HG02970 (cell line): ENCODE results near the gene SYMPK.

Source experiments
- ATAC-seq: cut with Tn5 transposase; IDR thresholded peaks from one replicate; pipeline ENCODE4 v1.9.1; 2021; ENCODE audit warnings: mild to moderate bottlenecking, moderate library complexity, moderate number of reproducible peaks; ENCODE audit not compliant: unreplicated experiment, low FRiP score

The SYMPK gene

DNA sequence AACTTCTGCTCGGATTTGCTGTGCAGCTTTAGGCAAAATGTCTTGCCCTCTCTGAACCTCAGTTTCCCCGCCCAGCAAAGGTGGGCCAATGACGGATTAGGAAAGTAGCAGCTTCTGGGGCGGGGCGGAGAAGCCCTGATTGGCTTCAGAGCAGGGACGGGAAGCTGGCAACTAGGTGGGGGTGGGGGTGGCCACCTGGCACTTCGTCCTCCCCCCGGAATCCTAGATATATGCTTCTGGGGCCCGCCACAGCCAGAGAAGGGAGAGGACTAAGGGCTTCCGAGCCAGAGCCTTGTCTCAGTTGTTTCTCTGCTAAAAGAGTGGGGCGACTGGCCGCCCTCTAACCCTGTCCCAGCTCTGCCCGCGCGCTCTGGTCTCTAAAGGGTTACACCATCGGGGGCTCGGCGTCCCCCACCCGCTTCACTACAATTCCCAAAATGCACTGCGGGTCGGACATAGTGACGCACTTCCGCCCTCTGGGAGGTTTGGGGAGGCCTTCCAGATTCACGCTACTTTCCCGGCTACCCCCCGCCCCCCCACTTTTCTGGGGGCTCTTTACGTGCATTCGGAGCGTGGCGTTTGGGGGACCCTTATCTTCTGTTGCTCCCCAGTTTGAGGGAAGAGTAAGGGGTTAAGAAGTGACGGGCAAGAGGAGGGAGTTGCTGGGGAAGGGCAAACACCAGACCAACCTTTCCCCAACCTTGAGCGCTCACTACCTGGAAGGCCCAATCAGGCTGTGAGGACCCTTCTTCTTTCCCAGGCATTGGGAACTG lies 23.7 kb upstream of the SYMPK start:
- ATAC-seq, result peak; percentile 53

DNA sequence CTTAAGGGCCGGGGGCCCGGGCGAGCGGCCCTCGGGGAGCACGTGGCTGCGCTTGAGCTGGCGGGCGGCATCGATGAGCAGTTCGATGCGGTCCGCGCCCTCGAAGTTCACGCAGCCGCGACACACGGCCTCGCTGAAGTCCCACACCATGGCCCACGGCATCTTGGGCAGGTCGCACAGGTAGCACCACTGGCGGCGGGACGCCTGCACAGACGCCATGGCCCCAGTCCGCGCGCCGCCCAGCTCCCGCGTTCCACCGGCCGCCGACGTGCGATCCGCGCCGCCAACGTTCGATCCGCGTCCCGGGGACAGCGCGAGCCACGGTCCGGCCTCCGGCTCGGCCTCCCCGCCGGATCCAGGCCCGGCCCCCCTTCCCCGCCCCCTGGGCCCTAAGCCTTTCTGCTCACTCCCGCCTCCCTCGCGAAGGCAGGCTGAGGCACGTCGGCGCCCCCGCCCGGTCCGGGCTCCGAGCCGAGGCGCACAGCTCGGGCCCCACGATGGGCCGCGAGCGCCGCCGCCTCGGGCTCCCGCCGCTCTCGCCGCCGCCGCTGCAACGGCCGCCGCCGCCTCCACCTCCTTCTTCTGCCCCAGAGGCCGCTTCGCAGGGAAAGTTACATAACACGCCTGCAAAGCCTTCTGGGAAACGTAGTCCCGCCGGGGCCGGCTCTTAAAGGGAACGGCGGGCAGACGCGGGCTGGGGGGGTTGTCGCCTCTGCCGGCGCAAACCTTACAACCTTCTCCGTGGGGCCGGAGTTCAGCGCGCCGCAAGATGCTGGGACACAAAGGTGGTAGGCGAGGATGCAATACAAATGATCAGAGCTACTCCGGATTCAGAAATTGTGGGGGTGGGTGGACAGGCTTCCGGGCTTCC lies 22.8 kb upstream of the SYMPK start, which contains the start of gene IRF2BP1:
Gene IRF2BP1 (minus strand): TSS at position 586 of the 871 bp plus-strand sequence. CDS start 367 bp downstream, at position 219.
- ATAC-seq, result peak; percentile 42

DNA sequence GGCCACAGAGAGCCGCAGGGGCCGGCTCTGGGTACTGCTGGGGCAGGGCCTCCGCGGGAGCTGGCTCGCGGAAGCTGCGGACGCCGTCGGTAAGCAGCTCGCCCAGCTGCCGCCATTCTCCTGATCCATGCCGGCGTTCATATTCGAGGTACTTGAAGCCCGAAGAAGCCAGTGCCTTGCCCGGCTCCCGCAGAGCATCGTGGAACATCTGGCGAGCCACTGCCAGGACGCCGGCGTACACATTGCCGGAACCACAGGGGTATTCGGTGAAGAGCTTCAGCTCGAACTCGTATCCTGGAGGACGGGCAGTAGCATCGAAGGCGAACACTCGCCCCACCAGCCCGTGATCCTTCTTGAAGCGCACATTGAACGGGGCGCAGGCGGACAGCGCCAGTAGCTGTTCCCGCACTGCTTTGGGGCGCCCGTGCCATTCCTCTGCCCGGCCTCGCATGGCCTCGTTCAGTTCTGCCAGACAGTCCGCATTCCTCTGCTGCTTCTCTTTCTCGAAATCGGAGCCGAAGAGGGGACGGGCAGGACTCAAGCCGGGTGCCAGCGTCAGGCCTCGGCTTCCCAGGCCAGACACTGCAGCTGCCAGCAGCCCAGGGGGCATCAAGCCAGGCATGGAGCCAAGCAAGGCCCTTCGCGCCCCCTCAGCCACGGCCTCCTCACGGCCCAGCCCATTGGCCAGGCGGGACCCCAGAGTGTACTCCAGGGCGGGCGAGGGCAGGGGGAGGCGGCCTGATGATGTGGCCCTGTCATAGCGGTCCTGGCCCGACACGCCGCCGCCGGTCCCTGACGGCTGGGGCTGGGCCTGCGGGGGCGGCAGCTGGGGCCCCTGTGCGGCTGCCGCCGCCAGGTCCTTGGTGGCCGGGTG lies 22.0 kb upstream of the SYMPK start:
- no peak for ATAC-seq

DNA sequence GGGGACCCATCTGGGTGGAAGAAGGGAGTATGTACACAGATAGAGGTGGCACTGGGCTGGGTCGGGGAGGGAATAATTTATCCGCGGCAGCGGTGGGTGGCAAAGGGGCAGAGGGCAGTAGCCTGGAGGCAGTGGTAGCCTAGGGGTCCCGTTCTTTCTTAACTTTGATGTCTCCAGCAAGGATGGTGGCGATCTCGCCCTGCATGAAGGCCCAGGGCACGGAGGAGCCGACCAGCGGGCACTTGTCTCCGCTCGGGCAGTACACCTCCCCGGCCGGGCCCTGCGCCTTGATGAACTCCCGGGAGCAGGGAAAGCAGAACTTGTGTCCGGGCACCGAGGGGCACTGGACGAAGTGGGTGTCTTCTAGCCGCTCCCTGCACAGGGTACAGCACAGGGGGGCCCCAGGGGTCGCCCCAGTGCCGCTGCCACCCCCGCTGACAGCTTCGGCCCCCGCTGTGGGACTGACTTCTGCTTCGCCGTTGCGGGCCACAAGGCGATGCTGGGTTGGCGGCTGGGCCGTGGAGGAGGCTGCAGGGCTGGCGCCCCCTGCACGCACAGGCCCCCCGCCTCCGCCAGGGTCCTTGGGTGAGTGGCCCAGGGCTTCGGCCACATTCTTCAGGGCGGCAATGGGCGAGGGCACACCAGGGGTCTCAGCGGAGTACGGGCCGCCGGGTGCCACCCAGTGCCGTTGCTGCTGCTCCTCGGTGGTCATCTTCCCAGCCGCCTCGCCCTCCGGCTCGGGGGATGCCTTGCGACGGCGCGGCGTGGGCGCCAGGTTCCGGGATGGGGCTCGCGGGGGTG lies 21.1 kb upstream of the SYMPK start:
- ATAC-seq, result no peak

DNA sequence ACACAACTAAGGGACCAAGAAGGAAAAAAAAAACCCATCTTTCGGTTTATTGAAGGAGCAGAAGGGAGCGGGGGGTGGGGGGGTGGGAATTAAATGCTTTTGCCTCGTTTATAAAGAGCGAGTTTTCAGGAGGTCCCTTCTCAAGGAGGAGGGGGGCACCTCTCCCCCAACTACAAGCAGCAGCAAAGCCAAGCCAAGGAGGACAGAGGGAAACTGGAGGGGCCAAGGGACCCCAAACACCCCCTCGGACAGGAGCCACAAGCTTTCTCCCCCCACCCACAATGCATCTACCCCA lies 20.6 kb upstream of the SYMPK start:
- no peak for ATAC-seq

DNA sequence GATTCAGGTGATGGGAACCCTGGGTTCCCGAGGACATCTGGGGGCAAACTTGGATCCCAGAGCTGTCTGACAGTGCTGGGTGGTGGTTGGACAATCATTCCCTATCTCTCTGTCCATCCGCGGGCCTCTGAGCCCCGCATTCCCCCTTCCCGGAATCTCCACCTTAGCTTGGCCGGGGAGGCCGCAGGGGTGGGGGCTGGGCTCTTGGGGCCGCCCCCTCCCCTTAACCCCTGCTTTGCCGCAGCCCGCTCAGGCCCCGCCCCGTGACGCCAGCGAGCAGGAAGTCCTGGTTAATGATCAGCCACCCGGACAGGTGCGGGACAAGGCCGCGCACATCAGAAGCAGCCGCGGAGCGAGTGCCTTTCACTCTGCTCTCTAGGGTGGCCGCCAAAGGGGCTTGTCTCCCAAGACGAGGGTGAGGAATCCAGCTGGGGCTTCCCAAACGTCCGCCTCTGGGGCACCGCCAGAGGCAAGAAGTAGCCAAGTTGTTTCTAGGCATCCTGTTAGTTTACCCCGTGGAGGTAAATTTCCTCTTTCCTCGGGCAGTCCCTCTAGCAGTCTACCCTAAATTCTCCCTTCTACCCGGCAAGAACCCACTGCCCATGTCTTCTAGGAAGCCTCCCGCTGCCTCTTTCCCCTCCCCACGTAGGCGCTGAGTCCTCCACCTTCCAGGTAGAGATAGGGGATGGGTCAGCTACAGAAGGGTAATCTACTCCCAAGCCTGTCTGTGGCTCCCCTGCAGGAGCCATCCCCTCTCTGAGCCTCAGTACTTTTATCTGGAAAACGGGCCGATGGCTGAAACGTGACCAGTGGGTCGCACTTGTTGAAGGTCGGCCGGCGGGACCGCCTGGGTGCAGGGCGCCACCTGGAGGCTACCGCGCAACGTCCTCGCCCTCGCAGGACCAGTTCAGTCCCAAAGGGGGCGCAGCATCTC lies 20.0 kb upstream of the SYMPK start:
- ATAC-seq, result no peak

DNA sequence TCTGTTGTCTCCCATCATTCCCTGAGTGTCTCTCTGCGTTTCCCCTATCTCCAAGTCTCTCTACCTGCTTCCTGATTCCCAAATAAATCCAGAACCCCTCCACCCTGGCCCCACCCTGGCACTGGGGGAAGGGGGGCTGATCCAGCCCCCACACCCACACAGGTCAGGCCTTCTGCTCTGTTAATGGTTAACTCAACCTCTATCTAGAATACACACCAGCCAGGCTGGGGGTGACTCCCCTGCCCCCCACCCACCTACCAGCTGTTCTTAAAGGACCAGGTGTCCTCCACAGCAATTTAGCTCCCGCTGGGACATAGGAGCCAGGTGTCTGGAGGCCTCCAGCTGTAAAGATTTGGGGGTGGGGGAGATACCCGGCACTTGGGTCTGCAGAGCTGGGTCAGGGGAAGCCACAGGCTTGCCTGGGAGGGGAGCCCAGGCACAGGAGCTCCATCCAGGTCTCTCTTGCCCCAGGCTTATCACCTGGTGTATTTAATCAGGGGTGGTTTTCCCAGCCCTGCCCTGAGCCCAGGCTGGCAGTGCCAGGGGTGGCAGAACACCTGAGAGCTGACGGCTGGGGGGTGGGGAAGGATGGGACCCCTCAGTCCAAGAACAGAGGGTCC lies 19.1 kb upstream of the SYMPK start:
- no peak for ATAC-seq

DNA sequence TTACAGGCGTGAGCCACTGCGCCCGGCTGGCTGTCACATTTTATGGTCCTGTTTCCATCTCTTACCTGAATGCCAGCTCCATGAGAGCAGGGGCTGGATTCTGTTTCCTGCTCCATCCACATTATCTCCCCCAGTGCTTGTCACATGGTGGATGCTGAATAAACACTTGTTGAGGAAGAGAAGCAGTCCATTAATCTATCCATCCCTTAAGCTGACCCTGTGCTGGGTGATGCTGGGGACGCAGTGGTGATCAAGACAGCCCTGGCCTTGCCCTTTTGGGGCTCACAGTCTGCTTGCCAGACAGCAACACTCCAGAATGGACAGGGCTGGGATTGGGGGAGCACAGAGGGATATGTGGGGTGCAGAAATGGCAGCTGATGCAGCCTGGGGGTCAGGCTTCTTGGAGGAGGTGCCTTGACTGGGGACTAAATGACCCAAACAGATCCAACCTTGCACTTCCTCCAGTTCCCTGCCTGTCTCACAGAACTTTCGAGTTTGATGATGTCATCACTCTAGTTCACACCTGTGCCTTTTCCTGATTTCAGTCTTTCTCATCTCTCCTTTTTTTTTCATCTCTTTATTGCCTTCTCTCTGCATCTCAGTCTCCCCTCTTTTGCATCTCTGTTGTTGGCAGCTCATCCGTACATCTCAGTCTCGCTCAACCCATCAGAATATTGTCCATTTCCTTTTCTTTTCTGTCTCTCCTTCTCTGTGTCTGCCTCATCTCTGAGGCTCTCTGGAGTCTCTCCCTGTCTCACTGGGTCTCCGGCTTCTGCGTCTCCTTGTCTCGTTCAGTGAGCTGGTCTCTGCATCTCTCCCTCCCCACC lies 18.3 kb upstream of the SYMPK start:
- no peak for ATAC-seq

DNA sequence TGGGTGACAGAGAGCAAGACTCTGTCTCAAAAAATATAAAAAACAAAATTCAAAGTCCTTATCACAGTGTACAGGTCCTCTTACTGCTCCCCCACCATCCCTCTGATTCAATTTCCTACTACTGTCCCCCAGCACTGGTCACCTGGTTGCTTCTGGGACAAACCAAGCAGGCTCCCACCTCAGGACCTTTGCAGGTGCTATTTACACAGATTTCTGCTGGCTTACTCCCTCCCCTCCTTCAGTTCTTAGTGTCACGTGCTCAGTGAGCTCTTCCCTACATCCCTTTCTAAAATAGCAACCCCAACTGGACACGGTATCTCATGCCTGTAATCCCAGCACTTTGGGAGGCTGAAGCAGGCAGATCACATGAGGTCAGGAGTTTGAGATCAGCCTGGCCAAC lies 17.0 kb upstream of the SYMPK start:
- no peak for ATAC-seq

DNA sequence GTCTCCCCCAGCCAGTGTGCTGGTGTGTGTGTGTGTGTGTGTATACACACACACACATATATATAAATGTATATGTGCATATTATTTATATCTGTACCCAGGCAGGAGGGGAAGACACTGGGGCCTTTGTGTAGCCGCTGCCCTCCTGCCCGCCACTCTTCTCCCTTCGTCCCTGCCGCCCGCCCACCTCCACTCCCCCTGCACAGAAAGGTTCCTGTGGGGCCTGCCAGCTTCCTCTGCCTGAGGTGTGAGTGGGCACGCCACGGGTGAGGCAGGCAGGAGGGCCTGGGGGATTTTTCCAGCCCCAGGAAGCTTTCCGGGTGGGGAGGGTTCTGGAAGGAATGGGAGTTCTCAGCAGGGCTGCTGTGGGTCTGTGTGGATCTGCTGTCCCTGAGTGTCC lies 16.1 kb upstream of the SYMPK start:
- ATAC-seq, result no peak

DNA sequence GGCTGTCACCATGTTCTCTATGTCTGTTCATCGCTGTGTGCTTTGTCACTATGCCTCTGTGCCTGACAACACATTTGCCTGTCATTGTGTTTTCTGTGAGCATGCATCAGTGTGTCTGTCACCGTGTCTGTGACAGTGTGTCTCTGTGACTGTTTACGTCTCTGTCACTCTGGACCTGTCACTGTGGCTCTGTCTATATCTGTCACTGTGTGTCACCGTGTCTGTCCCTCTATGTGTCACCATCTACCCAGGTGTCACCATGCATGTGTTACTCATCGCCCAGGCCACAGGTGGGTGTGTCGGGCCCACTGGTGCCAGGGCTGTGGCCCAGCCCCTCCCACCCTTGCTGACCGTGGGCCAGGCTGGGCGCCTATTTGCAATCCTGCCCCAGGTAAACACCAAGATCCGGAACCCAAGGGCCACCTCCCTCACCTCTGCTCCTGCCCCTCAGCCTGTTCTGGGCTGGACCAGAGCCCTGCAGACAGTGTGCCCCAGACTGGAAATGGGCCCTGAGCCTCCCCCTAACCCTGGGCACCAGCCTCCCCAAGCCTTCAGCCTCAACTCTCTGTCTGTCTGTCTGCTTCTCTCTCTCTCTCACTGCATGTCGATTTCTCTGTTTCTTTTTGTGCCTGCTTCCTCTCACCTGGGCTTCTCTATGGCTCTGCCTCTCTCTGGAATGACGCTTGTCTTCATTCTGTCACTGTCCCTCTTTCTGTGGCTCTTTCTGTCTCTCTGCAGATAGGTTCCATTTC lies 15.3 kb upstream of the SYMPK start:
- no peak for ATAC-seq

DNA sequence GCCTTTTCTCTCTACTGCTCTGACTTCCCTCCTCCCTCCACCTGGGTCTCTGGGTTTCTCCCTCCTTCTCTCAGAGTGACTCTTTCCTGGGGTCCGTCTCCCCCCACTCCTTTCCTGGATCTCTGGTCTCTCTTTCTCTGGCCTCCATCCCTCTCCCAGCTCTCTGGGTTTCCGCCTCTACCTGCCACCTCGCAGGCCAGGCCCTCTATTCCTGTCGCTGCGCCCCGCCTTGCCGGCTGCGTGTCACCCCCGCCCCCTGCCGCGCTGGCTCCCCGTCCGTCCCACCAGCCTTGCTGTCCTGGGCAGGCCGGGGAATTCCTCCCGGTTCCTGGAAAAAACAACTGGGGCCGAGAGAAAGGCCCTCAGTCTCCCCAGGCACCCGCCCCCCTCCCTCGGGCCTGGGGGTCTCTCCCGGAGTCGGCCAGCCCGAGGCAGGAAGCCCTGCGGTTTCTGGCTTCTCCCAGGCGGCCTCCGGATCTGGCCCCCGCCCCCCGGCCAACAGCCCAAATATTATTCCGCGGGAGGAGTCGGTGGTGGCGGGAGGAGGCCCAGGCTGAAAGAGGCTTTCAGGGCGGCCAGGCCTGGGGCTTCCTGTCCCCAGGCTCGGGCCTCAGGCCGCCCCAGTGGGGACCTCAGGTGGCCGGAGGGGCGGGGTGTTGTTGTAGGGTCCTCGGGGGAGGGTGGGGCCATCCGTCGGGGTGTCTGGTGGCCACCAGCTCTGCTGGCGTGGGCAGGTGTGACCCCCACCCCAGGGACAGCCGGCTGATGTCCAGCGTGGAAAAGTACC lies 13.7 kb upstream of the SYMPK start:
- no peak for ATAC-seq

DNA sequence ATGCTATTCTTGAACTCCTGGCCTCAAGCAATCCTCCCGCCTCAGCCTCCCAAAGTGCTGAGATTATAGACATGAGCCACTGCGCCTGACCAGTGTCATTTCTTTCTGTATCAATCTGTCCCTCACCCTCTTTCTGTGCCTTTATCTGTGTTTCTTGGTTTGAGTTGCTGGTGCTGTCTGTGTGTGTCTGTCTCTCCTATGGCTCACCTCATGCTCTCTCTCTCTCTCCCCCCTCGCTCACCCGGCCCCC lies 13.1 kb upstream of the SYMPK start:
- no peak for ATAC-seq

DNA sequence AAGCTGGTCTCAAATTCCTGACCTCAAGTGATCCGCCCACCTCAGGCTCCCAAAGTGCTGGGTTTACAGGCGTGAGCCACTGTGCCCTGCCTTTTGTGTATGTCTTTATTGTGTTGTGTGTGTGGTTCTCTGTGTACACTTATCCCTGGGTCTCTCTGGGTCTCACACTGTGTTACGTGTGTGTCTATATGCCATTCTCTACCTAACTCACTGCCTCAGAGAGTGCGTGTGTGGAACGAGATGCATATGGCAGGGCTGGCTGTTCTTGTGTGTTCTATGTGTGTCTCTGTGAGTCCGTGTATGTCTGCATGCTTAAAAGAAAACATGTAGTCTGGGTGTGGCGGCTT lies 11.6 kb upstream of the SYMPK start:
- no peak for ATAC-seq

DNA sequence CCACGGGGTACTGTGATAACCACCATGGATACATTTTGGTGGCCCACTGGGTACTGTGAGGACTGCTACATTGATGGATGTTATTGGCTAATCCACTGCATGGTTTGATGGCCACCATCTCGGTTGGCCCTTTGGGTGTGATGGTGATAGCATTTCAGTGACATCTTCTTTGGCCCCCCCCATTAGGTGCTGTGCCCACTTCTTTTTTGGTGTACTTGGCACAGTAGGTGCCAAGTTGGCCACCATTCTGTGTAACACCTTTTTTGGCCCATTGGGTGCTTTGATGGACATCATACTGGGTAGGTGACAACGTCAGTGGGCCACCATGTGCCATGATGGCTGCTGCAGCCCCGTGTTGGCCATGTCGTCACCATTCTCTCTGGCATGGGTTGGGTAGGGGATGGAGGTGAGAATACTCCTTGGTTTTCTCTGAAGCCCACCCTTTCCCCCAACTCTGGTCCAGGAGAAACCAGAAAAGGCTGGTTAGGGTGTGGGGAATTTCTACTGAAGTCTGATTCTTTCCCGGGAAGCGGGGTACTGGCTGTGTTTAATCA lies 10.3 kb upstream of the SYMPK start:
- no peak for ATAC-seq
